DMS79 (cell line): ENCODE data around the gene RFTN2.

Source experiments
- DNase-seq: peaks from one replicate; lab custom pipeline; 2025; lab: John Stamatoyannopoulos, UW

The RFTN2 gene

GRCh38 chr2:197548582-197548981 lies 126.8 kb downstream of the RFTN2 start:
- no peak for DNase-seq

GRCh38 chr2:197547163-197547900 lies 128.1 kb downstream of the RFTN2 start:
- no peak for DNase-seq

- no peak for DNase-seq
Observed at GRCh38 chr2:197543206-197543605, 132.2 kb downstream of the RFTN2 start.

- DNase-seq: no peak
Observed at GRCh38 chr2:197539734-197540133, 135.7 kb downstream of the RFTN2 start.

- DNase-seq: no peak
Observed at GRCh38 chr2:197538412-197538811, 137.0 kb downstream of the RFTN2 start.
